ENCODE results near the gene HSFX3.
"Not testable (repeated sequence)": the region's sequence is repeated elsewhere in the genome, so short reads cannot be mapped to it uniquely, and the experiment has no call there.

- not testable (repeated sequence) for TF ChIP-seq POLR2AphosphoS5 (IDR thresholded peaks at IDR 0.05; ENCODE audit: low read depth); CTCF (conservative IDR thresholded peaks at IDR 0.05; ENCODE audit: low read depth in 2 of 2); STAT1 (IDR thresholded peaks at IDR 0.05; ENCODE audit: unreplicated experiment); EZH2phosphoT487 (IDR thresholded peaks at IDR 0.05; ENCODE audit: unreplicated experiment); EZH2 (IDR thresholded peaks at IDR 0.05; ENCODE audit: low read depth, unreplicated experiment); CREB1 (CRISPR knock-in tag; IDR thresholded peaks at IDR 0.05; ENCODE audit: low read depth)
Observed at GRCh38 chrX:149550454-149550853, 730 bp upstream of the HSFX3 start.
